ENCODE results near the gene ACTR6.
"Not testable (repeated sequence)": the region's sequence is repeated elsewhere in the genome, so short reads cannot be mapped to it uniquely, and the experiment has no call there.

ACTR6 gene

DNA sequence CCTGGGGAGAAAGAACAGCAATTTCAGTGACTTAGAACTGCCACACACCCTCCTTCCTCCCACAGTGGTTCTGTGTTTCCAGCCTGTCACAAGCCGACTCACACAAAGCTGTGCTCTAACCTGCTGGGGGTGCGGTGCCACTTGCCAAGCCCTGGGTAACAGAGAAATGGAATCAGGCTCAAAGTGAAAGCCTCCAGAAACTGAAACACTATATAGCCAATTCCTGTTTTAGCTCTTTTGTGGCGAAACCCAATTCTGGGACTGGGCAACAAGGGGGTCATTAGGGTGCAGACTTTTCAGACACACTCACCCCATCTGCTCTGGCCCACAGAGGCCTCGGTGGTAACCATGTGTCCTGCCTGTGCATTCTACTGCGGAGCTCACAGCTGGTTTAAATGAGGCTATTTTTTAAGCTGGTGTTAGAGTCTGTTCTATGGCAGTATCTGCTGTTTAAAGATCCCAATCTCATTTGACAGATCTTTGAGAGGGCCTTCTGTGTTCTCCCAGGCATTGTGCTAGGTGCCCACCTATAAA is 15.2 kb upstream of the ACTR6 start:
- no peak for DNase-seq

DNA sequence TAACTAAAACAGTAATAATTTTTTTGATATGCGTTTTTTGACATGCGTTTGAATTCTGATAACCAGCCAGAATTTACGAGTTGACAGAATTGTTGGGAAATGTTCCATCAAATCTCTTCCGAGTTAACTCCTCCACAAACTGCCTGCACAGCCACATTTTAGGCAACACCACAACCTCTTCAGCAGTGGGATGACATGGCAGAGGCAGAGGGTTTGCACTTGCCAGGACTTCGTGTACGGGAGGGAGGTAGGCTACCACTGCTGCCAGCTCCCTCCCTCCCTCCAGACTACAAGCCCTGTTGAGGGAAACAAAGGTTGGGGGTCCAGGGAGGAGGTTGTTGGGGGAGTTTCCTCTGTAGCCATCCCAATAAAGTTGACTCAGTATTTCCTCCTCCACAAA is 14.5 kb upstream of the ACTR6 start:
- no peak for DNase-seq

DNA sequence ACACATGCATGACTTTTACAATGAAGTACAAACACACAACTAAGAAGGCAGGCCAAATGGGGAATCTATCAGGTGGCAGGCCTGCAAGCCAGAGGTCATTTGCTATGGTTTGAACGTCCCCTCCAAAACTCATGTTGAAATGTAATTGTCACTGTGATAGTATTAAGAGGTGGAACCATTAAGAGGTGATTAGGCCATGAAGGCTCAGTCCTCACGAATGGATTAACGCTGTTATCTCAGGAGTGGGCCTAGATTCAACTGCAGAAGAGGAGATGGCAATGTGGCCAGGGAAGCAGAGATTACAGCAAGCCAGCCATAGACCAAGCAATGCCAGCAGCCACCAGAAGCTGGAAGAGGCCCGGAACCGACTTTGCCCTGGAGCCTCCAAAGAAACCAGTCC is 13.5 kb upstream of the ACTR6 start:
- no peak for DNase-seq

DNA sequence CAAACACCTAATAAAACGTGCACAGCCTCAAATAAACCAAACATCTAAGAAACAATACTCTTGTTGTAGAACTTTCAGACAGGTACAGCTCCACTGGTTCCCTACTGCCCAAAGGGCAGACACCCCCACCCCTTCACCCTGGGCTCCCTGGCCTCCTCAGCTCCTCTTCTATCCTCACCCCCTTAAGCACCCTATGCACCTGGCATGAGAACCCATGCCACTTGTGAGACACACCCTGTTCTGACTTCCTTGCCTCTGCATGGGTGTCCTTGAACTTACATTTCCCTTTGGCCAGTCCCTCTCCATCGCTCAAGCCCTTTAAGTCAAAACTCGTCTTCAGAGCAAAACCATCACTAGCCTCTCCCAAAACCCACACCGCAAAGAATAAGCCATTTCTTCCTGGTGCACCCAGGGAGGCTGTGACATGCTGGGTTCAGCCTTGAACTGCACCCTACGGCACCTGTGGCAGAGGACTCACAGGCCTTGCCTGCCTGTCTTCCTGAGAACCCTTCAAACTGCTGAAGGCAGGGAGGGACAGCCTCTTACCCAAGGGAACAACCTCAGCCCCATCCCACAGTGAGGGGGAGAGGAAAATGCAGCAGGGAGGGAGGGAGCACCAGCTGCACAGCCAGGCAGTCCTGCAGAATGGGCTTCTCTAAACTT is 12.6 kb upstream of the ACTR6 start:
- no peak for DNase-seq

DNA sequence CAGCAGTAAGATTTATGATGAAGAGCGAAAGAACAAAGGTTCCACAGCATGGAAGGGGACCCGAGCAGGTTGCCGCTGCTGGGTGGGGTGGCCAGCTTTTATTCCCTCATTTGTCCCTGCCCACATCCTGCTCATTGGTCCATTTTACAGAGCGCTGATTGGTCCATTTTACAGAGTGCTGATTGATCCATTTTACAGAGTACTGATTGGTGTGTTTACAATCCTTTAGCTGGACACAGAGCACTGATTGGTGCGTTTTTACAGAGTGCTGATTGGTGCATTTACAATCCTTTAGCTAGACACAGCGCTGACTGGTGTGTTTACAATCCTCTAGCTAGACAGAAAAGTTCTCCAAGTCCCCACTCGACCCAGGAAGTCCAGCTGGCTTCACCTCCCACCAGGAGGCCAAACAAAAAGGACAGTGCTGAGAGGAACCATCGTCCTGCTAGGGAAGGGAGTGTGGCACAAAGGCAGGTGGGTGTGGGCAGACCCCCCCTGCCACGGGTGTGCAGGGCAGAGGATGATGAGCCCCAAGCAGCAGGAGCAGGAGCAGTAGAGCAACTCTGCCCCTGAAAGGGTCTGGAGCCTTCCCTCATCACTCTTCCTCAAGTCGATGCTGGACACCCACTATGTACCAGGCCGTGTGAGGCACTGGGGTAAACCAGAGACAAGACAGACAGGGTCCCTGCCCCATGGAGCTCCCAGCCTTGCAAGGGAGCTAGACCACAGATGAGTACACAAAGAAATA is 11.6 kb upstream of the ACTR6 start:
- DNase-seq, result not testable (repeated sequence)

DNA sequence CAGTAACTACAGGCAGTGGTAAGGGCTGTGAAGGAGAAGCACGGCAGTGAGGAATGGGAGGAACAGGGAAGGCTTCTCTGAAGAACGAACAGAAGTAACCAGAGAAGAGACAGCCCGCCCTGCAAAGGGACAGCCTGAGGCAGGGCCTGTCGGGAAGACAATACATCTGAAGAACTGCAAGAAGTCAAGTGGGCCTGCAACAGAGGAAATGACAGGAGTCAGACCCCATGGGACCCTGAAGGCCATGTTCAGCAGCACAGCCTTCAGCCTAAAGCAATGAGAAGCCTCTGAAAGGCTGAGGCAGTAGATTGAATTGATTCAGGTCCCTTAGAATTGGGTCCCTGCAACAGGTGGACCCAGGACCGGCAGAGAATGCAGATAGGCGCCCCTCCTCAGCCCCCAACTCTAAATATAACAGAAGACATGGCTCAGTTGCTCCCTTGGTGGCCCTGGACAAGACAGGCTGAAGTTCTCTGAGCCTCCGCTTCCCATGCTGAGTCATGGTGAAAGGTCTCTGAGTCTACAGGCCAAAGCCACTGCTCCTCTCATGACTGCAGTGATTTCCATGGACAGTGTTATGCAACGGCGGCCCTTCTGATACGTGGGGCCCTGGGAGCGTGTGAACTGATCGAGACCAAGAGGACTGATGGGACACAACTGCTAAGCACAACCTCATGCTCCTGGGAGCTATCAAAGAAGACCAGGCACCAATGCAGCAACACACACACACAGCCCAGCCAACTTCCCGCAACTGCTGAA is 10.8 kb upstream of the ACTR6 start:
- no peak for DNase-seq

DNA sequence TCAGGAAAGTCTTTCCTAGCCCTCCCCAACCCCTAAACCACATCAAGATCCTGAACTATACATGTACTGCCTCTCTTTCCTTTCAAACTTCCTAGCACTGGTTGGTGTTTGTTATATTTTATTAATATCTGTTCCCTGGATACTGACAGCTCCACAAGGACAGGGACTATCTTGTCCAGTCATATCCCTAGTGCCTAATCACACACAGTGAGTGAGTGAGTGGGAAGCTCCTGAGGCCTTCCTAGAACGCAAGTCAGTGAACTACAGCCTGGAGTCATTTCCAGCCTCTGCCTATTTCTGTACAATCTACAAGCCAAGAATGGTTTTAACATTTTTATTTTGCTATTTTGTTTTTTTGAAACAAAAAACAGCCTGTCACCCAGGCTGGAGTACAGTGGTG is 7.5 kb upstream of the ACTR6 start:
- DNase-seq, result no peak

DNA sequence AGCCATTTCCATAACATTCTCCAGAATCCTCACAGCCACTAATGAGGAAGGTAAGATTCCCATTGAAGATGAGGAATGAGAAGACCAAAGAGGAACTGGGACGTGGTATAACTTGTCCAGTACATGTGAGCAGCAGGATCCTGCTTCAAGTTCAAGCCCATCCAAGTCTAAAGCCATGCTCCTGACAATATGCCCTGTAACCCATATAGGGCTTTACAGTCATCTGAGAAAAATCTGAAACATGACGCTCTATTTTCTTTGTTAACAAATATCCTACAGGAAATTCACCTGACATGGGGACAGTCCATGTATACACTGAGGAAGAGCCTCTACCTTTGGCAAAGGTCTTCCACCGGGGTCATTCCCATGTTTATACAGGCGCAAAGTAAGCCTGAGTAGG is 3.1 kb upstream of the ACTR6 start:
- no peak for DNase-seq

DNA sequence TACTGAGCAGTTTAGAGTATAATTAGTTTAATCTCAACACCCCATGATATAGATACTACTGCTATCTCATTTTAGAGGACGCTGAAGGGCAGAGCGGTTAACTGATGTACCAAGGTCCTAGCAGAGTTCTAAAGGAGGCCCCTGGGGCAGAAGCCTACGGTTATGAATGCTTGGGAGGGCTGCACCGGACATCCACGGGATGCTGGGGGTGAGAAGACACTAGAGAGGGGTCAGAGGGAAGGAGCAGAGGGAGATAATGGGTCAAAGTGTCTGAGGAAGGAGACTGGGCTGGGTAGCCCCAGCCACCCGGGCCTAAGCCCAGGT is 1.6 kb upstream of the ACTR6 start:
- no peak for DNase-seq

DNA sequence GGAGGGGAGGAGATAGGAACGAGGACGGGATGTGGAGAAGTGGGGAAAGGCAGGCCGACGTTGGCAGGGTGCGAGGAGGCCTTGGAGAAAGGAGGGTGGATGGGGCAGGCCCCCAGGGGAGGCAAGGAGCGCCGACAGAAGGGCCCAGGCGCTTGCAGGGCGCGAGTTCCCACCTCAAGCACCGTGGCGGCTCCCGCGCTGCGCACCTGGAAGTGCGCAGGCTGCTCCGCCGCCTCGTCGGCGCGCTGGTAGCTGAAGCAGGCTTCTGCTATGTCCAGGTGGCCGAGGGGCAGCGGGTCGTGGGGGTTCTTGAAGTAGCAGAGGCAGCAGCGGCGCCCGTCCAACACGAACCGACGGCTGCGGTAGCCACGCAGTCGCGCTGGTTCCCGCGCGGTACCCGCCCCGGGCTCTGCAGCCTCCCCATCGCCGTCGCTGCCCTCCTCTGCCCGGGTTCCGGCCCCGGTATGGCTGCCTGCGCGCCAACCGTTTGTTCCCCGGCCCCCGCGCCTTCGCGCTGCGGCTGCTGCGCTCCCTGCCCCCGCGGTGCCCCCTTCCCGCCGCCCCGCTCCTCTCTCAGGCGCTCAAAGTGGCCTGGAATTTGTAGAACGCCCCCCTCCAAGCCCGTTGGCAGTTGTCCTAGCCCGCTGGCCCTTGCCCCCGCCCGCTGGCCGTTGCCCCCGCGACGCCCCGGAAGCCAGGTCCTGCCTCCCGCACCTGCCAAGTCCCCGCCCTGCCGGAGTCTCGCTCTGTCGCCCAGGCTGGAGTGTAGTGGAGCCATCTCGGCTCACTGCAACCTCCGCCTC is 1.1 kb upstream of the ACTR6 start:
- DNase-seq, result no peak

DNA sequence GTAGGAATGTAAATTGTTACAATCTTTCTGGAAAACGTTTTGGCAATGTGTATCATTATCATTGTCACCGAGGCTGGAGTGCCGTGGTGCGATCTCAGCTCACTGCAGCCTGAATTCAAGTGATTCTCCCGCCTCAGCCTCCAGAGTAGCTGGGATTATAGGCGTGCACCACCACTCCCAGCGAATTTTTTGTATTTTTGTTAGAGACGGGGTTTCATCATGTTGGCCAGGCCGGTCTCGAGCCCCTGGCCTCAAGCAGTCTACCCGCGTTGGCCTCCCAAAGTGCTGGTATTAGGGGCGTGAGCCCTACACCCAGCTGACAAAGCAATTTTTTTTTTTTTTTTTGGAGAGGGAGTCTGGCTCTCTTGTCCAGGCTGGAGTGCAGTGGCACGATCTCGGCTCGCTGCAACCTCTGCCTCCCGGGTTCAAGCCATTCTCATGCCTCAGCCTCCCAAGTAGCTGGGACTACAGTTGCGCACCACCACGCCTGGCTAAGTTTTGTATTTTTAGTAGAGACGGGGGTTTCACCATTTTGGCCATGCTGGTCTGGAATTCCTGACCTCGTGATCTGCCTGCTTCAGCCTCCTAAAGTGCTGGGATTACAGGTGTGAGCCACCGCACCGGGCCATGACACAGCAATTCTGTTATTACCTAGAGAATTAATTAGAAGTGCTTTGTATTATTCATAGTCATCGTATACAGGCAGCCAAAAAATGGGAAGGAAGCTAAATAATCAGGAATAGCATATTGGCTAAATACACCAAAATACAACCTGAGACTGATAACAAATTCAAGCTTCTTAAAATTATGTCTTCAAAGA is 1.2 kb downstream of the ACTR6 start:
- DNase-seq, result no peak

DNA sequence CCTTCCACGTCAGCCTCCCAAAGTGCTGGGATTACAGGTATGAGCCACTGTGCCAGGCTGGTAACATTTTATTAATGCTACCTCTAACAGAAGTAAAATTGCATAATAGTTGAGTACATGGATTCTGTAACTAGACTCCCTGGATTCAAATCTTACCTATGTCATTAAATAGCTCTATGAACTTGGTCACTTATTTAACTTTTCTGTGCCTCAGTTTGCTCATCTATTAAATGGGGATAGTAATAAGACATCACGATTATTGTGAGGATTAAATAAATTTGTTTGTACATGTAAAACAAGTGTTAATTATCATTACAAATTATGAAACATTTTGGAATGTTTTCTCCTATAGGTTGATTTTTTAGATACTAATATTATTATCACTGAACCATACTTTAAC is 6.7 kb downstream of the ACTR6 start:
- DNase-seq, result no peak

DNA sequence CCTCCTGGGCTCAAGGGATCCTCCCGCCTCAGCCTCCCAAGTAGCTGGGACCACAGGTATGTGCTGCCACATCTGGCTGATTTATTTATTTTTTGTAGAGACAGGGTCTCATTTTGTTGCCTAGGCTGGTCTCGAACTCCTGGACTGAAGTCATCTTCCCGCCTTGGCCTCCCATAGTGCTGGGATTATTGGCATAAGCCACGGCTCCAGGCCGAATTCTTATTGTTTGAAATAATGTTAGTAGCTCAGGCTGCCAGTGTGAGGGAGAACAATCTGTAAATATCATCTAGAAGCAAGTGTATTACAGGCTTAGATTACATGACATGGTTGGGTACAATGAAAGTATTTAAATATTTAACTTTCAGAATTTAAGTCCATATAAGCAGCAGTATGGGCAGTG is 8.2 kb downstream of the ACTR6 start:
- DNase-seq, result no peak

DNA sequence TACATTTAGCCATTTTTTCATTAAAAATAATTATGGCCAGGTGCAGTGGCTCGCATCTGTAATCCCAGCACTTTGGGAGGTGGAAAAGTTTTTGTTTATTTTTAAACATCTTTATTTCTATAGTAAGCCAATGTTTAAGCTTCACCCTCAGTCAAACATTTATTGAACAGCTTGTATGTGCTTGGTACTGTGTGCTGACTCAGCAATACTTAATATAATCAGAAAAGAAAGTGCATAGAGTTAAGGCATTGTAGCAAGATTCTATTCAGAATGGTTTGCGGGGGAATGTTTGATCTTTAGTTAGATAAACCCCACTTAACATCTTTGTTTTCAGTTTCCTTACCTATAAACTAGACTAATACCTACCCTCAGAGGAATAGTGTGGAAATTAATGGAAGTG is 11.1 kb downstream of the ACTR6 start:
- no peak for DNase-seq

DNA sequence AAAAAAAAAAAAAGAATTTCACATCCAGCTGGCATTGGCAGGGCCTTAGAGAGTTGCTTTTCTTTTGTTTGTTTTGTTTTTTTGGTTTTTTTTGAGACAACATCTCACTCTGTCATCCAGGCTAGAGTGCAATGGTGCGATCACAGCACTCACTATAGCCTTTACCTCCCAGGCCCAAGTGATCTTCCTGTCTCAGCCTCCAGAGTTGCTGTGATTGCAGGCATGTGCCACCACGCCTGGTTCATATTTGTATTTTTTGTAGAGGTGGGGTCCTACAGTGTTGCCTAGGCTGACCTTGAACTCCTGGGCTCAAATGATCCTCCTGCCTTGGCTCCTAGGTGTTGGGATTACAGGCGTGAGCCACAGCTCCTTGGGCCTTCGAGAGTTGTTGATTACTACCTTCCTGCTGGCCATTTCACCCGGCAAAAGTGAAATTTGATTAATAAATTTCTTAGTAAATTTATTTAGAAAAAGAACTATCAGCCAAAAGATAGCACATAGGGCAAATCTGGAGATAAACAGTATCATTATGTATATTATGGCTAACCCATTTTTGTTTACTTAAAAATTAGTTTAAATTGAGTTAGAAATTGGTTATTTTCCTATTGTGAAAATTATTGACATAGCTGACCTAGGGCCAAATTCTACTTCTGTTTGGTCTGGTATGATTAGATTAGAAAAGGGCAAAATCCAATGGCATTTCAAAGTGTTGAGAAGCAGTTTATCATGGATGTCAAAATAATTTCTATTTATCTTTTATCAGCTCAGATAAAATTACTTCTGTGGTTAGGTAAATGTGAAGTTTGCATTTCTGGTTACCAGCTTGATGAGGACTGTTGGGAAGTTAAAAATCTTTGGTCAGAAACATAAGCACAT is 12.6 kb downstream of the ACTR6 start:
- DNase-seq, result no peak

DNA sequence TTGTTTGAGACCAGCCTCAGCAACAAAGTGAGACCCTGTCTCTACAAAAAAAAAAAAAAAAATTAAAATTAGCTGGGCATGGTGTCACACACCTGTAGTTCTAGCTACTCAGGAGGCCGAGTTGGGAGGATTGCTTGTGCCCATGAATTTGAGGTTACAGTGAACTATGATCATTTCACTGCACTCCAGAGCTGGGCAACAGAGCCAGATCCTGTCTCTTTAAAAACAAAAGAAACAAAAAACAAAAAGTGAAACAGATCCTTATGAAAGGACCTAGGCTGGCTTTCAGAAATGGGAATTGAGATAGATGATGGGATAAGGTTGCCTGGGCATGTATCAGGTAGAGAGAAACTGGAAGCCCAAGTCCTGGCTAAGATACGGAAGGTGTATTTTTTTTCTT is 13.9 kb downstream of the ACTR6 start:
- no peak for DNase-seq

DNA sequence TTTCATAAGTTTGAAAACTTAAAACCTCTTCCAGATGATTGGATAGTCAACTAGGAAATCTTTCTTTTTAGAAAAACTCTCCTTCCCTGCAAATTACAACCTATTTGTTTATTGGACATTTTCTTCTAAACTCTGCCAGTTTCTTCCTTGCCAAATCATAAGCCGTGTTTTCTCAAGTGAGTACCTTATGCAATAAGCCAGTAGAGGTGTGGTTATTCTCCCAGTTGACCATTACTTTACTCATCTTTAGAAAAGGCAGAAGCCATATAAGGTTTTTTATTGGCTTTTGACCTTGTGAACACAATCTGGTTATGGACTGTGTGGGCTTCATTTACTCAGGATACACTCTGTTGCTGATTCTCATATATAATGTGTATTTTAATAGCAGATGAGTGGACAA is 14.6 kb downstream of the ACTR6 start:
- no peak for DNase-seq

DNA sequence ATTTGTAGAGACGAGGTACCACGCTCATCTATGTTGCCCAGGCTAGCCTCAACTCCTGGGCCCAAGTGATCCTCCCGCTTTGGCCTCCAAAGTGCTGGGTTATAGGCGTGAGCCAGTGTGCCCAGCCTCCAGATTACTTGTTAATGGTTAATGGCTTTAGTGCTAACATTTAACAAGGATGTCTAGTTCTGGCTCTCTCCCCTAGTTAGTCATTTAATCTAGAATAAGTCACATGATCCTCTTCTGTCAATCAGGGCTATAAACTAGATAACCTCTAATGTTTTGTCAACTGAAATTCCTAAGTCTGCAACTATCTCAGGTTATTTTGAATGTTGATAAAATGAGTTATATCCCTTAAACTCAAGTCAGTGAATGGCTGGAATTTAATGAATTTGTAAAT is 15.7 kb downstream of the ACTR6 start:
- no peak for DNase-seq

DNA sequence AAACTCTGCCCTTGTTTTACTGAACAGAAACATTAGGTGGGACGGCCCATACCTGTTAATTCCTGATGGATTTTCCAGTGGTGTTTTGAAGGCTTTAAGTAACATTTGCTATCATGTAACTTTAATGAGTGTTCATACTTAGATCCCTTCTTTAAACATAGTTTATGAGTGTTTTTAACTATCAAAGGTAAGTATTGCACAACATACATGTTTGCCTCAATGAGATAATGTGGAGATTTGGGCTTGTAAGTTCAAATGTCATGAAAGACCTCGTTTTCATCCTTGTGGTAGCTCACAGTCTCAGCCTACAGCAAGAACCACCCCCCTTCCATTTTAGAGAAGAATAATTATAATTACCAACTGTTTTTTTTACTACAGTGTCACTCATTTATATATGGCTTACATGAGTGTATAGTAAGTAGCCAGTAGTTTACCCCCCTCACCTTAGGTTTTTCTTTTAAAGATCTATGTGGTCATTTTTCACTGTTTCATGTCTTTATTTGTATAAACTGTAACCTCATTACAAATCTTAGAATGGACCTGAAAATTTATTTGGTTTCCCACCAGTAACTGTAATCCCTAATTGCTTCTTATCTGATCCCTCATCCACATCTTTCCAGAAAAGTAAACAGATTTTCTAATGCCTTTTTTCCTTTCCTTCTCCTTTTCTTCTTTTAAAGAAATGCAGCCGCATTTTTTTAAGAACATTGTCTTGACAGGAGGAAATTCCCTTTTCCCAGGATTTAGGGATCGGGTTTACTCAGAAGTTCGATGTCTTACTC is 18.9 kb downstream of the ACTR6 start:
- no peak for DNase-seq

DNA sequence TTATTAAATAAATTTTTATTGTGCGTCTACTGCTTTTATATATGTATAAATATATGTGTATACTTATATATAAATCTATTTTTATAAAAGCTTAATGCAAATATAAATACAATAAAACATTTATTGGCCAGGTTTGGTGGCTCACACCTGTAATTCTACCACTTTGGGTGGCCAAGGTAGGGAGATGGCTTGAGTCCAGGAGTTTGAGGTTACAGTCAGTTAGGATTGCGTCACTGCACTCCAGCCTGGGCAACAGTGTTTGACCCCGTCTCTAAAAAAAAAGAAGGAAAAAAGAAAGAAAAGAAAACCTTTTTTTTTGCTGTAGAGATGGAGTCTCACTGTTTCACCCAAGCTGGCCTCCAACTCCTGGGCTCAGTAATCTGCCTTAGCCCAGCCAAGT is 20.9 kb downstream of the ACTR6 start:
- DNase-seq, result no peak

Data from NCI-H1048 (cell line).